Measurements from ENCODE around the gene IAPP. TPM values are rescaled to one million over a fixed set of nuclear protein-coding genes. Genes with fewer than 3 reads are reported as not detected.

Gene IAPP
- total RNA-seq = not detected in 2 replicates

GRCh38 chr12:21372602-21373001, at the start of gene IAPP:
IAPP (plus strand) TSS chr12:21372902; CDS start chr12:21373352, 450 bp downstream.
- FAIRE-seq (no peak), DNase-seq (ENCODE audit: low read depth) (no peak)
- H3K4me3 ChIP-seq (ENCODE audit: low read depth, low read length) = no peak within 1 kb of the TSS
- H3K27me3 ChIP-seq (ENCODE audit: control insufficient read depth, insufficient read depth, low read length) = no peaks in the 10 kb centered on the region
- TF ChIP-seq CTCF (IDR thresholded peaks at IDR 0.05; ENCODE audit: insufficient read depth, low read length, severe bottlenecking) = no peak
- no peaks in the 10 kb centered on the region for H3K36me3 ChIP-seq (ENCODE audit: control insufficient read depth, insufficient read depth, low read length)

GRCh38 chr12:21323736-21324135, 49.0 kb upstream of the IAPP start:
- Histone ChIP-seq H3K27me3 (ENCODE audit: control insufficient read depth, insufficient read depth, low read length) (no peaks in the 10 kb centered on the region), H3K4me3 (ENCODE audit: low read depth, low read length) (no peak overlapping the region), H3K36me3 (ENCODE audit: control insufficient read depth, insufficient read depth, low read length) (no peaks in the 10 kb centered on the region)
- no peak for TF ChIP-seq CTCF (IDR thresholded peaks at IDR 0.05; ENCODE audit: insufficient read depth, low read length, severe bottlenecking)
- FAIRE-seq = no peak
- DNase-seq (ENCODE audit: low read depth) = no peak

GRCh38 chr12:21324551-21324950, 48.2 kb upstream of the IAPP start:
- no peak for TF ChIP-seq CTCF (IDR thresholded peaks at IDR 0.05; ENCODE audit: insufficient read depth, low read length, severe bottlenecking)
- DNase-seq (ENCODE audit: low read depth) (no peak), FAIRE-seq (no peak)
- Histone ChIP-seq H3K27me3 (ENCODE audit: control insufficient read depth, insufficient read depth, low read length) (no peaks in the 10 kb centered on the region), H3K36me3 (ENCODE audit: control insufficient read depth, insufficient read depth, low read length) (no peaks in the 10 kb centered on the region), H3K4me3 (ENCODE audit: low read depth, low read length) (no peak overlapping the region)

GRCh38 chr12:21328578-21328977, 44.1 kb upstream of the IAPP start:
- Histone ChIP-seq H3K36me3 (ENCODE audit: control insufficient read depth, insufficient read depth, low read length) (no peaks in the 10 kb centered on the region), H3K4me3 (ENCODE audit: low read depth, low read length) (no peak overlapping the region), H3K27me3 (ENCODE audit: control insufficient read depth, insufficient read depth, low read length) (no peaks in the 10 kb centered on the region)
- FAIRE-seq = no peak
- DNase-seq (ENCODE audit: low read depth) = no peak
- no peak for TF ChIP-seq CTCF (IDR thresholded peaks at IDR 0.05; ENCODE audit: insufficient read depth, low read length, severe bottlenecking)

GRCh38 chr12:21330682-21331253, 41.9 kb upstream of the IAPP start:
- H3K36me3 ChIP-seq (ENCODE audit: control insufficient read depth, insufficient read depth, low read length) = no peaks in the 10 kb centered on the region
- no peaks in the 10 kb centered on the region for H3K27me3 ChIP-seq (ENCODE audit: control insufficient read depth, insufficient read depth, low read length)
- no peak for DNase-seq (ENCODE audit: low read depth)
- no peak for TF ChIP-seq CTCF (IDR thresholded peaks at IDR 0.05; ENCODE audit: insufficient read depth, low read length, severe bottlenecking)
- no peak for FAIRE-seq
- no peak overlapping the region for H3K4me3 ChIP-seq (ENCODE audit: low read depth, low read length)

GRCh38 chr12:21334771-21335325, 37.9 kb upstream of the IAPP start, which contains the start of gene SLCO1A2:
SLCO1A2 (minus strand) TSS chr12:21334917; CDS start chr12:21334647, 270 bp downstream.
- no peak for DNase-seq (ENCODE audit: low read depth)
- Histone ChIP-seq H3K36me3 (ENCODE audit: control insufficient read depth, insufficient read depth, low read length) (no peaks in the 10 kb centered on the region), H3K4me3 (ENCODE audit: low read depth, low read length) (no peak within 1 kb of the TSS), H3K27me3 (ENCODE audit: control insufficient read depth, insufficient read depth, low read length) (no peaks in the 10 kb centered on the region)
- TF ChIP-seq CTCF (IDR thresholded peaks at IDR 0.05; ENCODE audit: insufficient read depth, low read length, severe bottlenecking) = no peak
- FAIRE-seq = no peak

All from bronchial epithelial cell (primary cell).